Adrenal gland (tissue), 12 donors: Measurements from ENCODE around the gene ZNF787. TPM values are rescaled to one million over a fixed set of nuclear protein-coding genes. Genes with fewer than 3 reads are reported as not detected.

Source experiments
- DNase-seq, 7 donors: peaks; one replicate each; pipeline ENCODE4 v3.0.0-alpha.2; 2019 to 2020
- H3K27ac ChIP-seq, 5 donors: fragments of 200-600 bp; sonication (generic) in 4 of 5; 1 replicate in 3 of 5; 2 replicates in 2 of 5; pipeline versions ENCODE4 v1.5.1 to v1.8.0; 2016 to 2020; ENCODE audit warnings: mild to moderate bottlenecking in 1 of 5
- H3K27me3 ChIP-seq: fragments of 200-600 bp; 2 replicates; pipeline ENCODE4 v1.8.0; 2021
- H3K36me3 ChIP-seq, 2 donors: fragments of 200-600 bp; replicated peaks in 1 of 2; 1 replicate in 1 of 2; 2 replicates in 1 of 2; pipeline versions ENCODE4 v1.5.1 to v1.8.0; 2018 to 2022
- H3K4me1 ChIP-seq, 2 donors: fragments of 200-600 bp; replicated peaks in 1 of 2; 1 replicate in 1 of 2; 2 replicates in 1 of 2; pipeline versions ENCODE4 v1.5.1 to v1.8.0; 2018 to 2021
- H3K4me3 ChIP-seq, 4 donors: fragments of 200-600 bp; sonication (generic) in 3 of 4; one replicate each; pipeline ENCODE4 v1.5.1; 2016 to 2018
- H3K9me3 ChIP-seq, 3 donors: fragments of 200-600 bp; sonication (generic) in 1 of 3; replicated peaks in 1 of 3; 1 replicate in 2 of 3; 2 replicates in 1 of 3; pipeline versions ENCODE4 v1.5.1 to v1.8.0; 2016 to 2021
- POLR2A ChIP-seq, 2 donors: fragments of 450-650 bp; IDR thresholded peaks; one replicate each; pipeline ENCODE4 v1.6.1; 2017; ENCODE audit warnings: antibody characterized with exemption in 2 of 2, mild to moderate bottlenecking in 2 of 2, moderate library complexity in 1 of 2
- WGBS, 4 donors: extraction: QIAGEN DNeasy Blood & Tissue Kit in 2 of 4; methylation state at CpG; one replicate each; pipeline versions ENCODE4 v1.1.5 to v1.1.7; 2013 to 2017; 5-methylcytosine and 5-hydroxymethylcytosine counted together
- intact Hi-C, 2 donors: fragments of 100-400 bp; cut with DNase I; formaldehyde crosslinking; loops; one replicate each; pipeline versions ENCODE4 v1.14.1 to v1.15.0; 2022 to 2023
- polyA plus RNA-seq, 3 donors: library from polyadenylated mRNA; stranded (reverse); fragments of 200-250 nt in 2 of 3; fragments of 350-450 nt in 1 of 3; fragmentation: Illumina TruSeq in 1 of 3; extraction: RNeasy Lipid Tissue Mini Kit (QIAGEN cat#74804) in 1 of 3; gene quantifications; one replicate each; pipeline ENCODE4 v1.2.3, GENCODE V29; 2013 to 2014
- total RNA-seq, 9 donors: library from RNA; depleted of rRNA in 4 of 9; stranded (reverse); fragments of >200 nt in 4 of 9; fragments of 120-200 nt in 1 of 9; fragmentation: NEBNext Ultra II Directional in 1 of 9; extraction: Animal tissue kit (Norgen Biotek cat#: 25700) in 1 of 9; gene quantifications; one replicate each; pipeline versions ENCODE4 v1.1.0 to v1.2.4, GENCODE V29; 2013 to 2023
- TF ChIP-seq, protein P1 (sequence below), 6 experiments: fragments of 450-650 bp in 4 of 6; fragments of 200-600 bp in 2 of 6; sonication (generic) in 1 of 6; IDR thresholded peaks; 1 replicate in 5 of 6; 2 replicates in 1 of 6; pipeline versions ENCODE4 v1.5.1 to v1.8.0; 2016 to 2021; ENCODE audit warnings: antibody characterized with exemption in 6 of 6, mild to moderate bottlenecking in 2 of 6, moderate library complexity in 1 of 6
- donor health status: healthy with polysubstance abuse.
- donor health status: Bipolar disorder and iron deficiency.
- donor health status: DM: yes; HTN: yes; CAD: no.
- donor health status: DM: no; HTN: no; CAD: no.
- donor health status: DM: no; HTN: no; CAD: no.
- donor health status: DM: yes; HTN: yes; CAD: no.

The ZNF787 gene
- total and polyA plus RNA-seq, 12 donors: 4.6 to 51.5 (median 27.8) TPM

DNA sequence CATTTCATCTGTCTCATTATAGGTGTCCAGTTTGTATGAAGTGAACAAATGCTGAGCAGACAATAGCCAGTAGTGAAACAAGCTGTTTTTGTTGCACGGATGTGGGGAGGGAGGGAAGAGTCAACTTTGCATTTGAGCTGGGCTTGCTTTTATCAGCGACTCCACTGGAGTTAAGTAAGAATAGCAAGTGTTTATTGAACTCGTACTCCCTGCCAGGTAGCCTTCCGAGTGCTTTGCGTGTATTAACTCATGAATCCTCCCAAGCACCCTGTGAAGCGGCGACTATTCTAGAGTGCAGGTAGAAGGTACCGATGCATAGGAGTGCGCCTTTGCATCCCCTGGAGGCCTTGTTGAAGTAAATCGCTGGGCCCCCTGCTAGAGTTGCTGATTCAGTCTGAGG is 15.3 kb upstream of the ZNF787 start:
- no peak overlapping the region for H3K4me3 ChIP-seq
- H3K27me3 ChIP-seq: no peaks in the 10 kb centered on the region
- intact Hi-C loops: no loop called here
- H3K4me1 ChIP-seq: peaks cover 0 to 4% of the 10 kb centered on the region in 2 donors
- H3K36me3 ChIP-seq: no peaks in the 10 kb centered on the region
- no peak for TF ChIP-seq POLR2A (IDR thresholded peaks at IDR 0.05)
- TF ChIP-seq, protein P1, sequence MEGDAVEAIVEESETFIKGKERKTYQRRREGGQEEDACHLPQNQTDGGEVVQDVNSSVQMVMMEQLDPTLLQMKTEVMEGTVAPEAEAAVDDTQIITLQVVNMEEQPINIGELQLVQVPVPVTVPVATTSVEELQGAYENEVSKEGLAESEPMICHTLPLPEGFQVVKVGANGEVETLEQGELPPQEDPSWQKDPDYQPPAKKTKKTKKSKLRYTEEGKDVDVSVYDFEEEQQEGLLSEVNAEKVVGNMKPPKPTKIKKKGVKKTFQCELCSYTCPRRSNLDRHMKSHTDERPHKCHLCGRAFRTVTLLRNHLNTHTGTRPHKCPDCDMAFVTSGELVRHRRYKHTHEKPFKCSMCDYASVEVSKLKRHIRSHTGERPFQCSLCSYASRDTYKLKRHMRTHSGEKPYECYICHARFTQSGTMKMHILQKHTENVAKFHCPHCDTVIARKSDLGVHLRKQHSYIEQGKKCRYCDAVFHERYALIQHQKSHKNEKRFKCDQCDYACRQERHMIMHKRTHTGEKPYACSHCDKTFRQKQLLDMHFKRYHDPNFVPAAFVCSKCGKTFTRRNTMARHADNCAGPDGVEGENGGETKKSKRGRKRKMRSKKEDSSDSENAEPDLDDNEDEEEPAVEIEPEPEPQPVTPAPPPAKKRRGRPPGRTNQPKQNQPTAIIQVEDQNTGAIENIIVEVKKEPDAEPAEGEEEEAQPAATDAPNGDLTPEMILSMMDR (IDR thresholded peaks at IDR 0.05): no peak
- DNase-seq: no peak
- no peak overlapping the region for H3K27ac ChIP-seq
- no peaks in the 10 kb centered on the region for H3K9me3 ChIP-seq
- 64 to 85% (median 77%) methylated on average over 10 of the region's 10 CpGs for WGBS, 4 donors

DNA sequence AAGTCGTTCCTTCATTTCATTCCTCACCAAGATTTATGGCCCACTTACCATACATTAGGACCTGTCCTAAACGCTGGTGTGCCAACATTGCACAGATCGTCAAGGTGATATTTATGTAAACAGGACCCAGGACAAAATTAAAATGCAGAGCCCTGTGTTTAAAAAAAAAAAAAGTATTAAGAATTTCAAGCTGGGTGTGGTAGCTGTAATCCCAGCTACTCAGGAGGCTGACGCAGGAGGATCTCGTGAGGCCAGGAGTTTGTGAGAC is 13.5 kb upstream of the ZNF787 start:
- Histone ChIP-seq H3K27me3 (no peaks in the 10 kb centered on the region), H3K4me3 (no peak overlapping the region), H3K27ac (no peak overlapping the region), H3K36me3 (no peaks in the 10 kb centered on the region), H3K9me3 (no peaks in the 10 kb centered on the region), H3K4me1 (peaks cover 0 to 4% of the 10 kb centered on the region in 2 donors)
- DNase-seq: no peak
- intact Hi-C loops: no loop called here
- TF ChIP-seq, protein P1 (IDR thresholded peaks at IDR 0.05): no peak
- TF ChIP-seq POLR2A (IDR thresholded peaks at IDR 0.05): no peak
- 73 to 83% (median 78%) methylated on average over 5 of the region's 5 CpGs for WGBS, 4 donors

DNA sequence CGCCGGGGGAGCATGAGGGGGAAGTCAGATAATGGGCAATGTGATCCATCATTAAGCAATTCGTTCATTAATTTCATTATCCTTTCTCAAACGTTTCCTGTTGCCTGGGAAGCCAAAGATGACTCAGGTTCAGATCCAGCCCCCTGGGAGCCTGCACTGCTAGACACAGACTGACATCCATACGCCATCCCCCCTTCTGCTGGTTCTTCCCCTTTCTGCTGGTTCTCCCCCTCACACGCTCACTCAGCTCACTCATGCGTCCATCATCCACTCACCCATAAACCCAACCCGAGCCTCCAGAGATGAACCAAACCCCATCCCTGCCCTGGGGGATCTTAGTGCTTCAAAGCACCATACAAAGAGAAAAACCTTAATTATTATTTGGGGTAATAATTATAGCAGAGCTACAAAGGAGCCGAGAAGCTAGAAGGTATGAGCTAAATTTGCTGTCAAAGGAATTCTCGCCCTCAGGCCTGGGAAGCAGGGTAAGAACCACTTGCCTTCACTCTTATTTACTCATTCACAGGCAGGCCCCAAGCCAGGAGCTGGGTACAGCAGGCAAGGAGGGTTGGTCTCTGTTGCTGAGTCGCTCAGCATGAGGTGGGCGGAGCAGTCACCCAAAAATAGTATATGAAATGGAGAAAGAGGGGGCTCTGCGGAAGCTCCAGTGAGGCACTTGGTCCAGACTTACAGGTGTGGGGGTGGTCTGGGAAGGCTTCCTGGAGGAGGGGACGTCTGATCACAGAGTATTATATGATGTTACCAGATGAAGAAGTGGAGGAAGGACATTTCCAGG is 13.0 kb upstream of the ZNF787 start:
- H3K27ac ChIP-seq: no peak overlapping the region
- H3K4me1 ChIP-seq: peaks cover 0 to 4% of the 10 kb centered on the region in 2 donors
- H3K4me3 ChIP-seq: no peak overlapping the region
- TF ChIP-seq, protein P1 (IDR thresholded peaks at IDR 0.05): no peak
- H3K9me3 ChIP-seq: no peaks in the 10 kb centered on the region
- intact Hi-C loops: no loop called here
- no peaks in the 10 kb centered on the region for H3K36me3 ChIP-seq
- no peaks in the 10 kb centered on the region for H3K27me3 ChIP-seq
- DNase-seq: no peak
- WGBS, 4 donors: 78 to 82% (median 81%) methylated on average over 14 of the region's 14 CpGs

DNA sequence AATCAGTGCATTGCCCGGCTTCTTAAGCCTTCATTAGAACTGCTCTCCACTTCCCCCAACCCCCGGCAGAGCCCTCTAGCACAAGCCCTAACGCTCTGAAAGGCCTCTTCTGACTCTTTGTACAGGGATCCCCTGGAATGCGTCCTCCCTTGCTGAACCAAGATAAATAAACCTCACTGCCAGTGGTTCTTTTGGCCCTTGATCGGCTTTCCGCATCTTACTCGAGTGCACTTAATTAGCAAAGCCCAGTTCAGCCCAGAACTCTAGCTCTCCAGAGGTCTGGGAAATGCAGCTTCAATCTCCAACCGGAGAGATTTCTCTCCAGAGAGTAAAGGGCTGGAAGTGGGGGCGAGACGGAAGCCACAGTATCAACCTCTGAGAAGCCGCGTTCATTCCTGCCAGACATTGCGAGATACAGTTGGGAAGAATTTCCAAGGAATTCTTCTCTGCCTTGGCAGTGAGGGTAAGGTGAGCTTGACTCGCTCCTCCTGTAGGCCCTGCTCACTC is 11.3 kb upstream of the ZNF787 start:
- Histone ChIP-seq H3K36me3 (no peaks in the 10 kb centered on the region), H3K9me3 (no peaks in the 10 kb centered on the region), H3K4me3 (no peak overlapping the region), H3K27ac (peak overlapping the region in 1 of 5 donors; percentile 43), H3K27me3 (no peaks in the 10 kb centered on the region), H3K4me1 (no peaks in the 10 kb centered on the region)
- TF ChIP-seq, protein P1 (IDR thresholded peaks at IDR 0.05): no peak
- TF ChIP-seq POLR2A (IDR thresholded peaks at IDR 0.05): no peak
- DNase-seq: no peak
- 56 to 73% (median 64%) methylated on average over 14 of the region's 14 CpGs for WGBS, 4 donors
- intact Hi-C loops: no loop called here
